MM.1S (cell line): ENCODE results near the gene DCTN1.

Source experiments
- CTCF ChIP-seq: fragments of 300-600 bp; sonication (generic); IDR thresholded peaks from 2 replicates; pipeline ENCODE4 v1.5.1; 2016; ENCODE audit warnings: antibody characterized with exemption, low read length, mixed read lengths
- EZH2 ChIP-seq: fragments of 300-600 bp; sonication (generic); optimal IDR thresholded peaks from 2 replicates; pipeline ENCODE3; 2017; ENCODE audit warnings: low read depth, mild to moderate bottlenecking, antibody characterized with exemption, low read length, mixed read lengths

DNA sequence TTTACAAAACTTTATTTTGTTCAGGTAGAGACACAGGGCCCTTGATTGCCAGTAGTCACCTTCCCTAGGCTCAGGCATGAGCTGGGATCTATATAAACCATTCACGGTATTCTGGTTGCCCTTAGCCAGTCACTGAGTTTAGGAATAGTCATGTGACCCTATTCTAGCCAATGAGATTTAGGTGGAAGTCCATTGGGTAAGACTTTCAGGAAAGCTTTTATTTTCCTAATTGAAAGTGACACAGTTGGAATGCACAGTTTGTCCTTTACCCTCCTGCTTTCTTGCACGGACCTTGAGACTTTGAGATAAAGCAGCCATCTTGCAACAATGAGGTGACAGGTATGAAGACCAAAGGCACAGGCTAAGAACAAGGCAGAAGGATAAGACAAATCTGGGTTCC lies 58.4 kb downstream of the DCTN1 start:
- no peak for TF ChIP-seq CTCF
- TF ChIP-seq EZH2, result no peak
